NCI-H1694 (cell line): Measurements from ENCODE around the gene NCEH1.

Source experiments
- DNase-seq: peaks from one replicate; lab custom pipeline; 2025; lab: John Stamatoyannopoulos, UW

The NCEH1 gene

GRCh38 chr3:172643506-172644179 lies 67.2 kb downstream of the NCEH1 start:
- DNase-seq, result no peak

- DNase-seq, result no peak
Measured at GRCh38 chr3:172641291-172641690, 69.6 kb downstream of the NCEH1 start.

DNA sequence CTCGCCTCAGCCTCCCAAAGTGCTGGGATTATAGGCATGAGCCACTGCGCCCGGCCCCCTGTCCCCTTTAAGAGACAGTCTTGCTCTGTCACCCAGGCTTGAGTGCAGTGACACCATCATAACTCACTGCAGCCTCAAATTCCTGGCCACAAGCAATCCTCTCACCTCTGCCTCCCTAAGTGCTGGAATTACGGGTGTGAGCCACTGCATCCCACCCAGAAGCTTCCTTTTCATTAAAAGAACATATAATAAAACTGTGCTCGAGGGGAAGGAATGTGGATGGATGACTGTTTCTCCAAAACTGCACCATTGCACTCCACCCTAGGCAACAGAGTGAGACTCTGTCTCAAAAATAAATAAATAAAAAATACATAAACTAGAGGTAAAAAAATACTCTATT lies 70.1 kb downstream of the NCEH1 start:
- DNase-seq, result no peak

DNA sequence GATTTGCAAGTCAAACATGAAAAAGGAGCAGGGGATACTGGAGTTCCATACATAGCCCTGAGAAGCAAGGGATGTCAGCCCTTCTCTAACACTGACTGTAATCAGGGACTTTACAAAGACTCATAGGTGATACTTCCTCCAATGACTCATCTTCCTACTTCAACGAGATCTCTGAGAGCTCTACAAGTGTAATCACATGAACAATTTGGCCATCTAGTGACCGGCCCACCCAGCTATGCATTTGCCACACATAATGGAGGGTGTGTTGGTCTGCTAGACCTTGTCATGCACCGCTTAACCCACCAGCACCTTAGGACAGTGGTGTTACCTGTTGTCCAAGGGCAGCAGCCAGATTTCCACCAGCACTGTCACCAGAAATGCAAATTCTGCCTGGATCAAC lies 75.3 kb downstream of the NCEH1 start:
- DNase-seq, result no peak

GRCh38 chr3:172634948-172635347 lies 75.9 kb downstream of the NCEH1 start:
- no peak for DNase-seq

DNA sequence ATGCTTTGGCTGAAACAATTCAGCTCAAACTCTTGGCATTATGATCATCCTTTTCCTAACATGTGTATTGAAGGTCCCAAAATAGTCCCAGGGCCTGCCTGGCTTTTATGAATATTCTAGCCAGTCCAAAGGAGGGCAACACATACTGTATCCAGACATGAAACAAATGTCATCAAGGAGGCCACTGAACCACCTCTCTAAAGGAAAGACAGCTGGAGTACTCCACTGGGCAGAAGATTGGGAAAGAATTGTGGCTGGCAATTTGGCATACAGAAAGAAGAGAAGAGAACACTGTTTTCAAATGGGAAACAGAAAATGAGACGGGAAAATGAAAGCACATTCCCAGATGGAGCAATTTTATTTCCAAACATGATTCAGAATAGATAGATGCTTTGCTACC lies 80.6 kb downstream of the NCEH1 start:
- DNase-seq, result no peak

GRCh38 chr3:172629470-172629869 lies 81.4 kb downstream of the NCEH1 start:
- DNase-seq, result no peak

GRCh38 chr3:172627057-172627809 lies 83.6 kb downstream of the NCEH1 start:
- DNase-seq, result no peak

- DNase-seq, result no peak
Measured at GRCh38 chr3:172626021-172626640, 84.7 kb downstream of the NCEH1 start.

DNA sequence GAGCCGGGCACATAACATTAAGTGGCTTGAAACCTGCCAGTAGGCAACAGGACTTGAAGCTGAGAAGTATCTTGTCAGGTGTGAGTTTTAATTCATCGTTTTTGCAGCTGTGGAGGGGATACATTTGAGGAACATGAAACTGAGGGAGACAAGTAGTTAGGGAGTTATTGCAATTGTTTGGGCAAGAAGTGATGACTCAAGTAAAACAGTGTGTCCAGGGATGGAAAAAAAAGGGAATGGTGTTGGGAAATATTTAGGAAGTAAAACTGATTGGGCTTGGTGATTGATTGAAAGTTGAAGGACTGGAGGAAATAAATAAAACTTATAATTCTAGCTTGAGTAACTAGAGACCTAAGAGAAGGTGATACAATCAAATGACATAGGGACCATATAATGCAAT lies 85.5 kb downstream of the NCEH1 start:
- no peak for DNase-seq

GRCh38 chr3:172624999-172625398 lies 85.9 kb downstream of the NCEH1 start:
- DNase-seq, result no peak

DNA sequence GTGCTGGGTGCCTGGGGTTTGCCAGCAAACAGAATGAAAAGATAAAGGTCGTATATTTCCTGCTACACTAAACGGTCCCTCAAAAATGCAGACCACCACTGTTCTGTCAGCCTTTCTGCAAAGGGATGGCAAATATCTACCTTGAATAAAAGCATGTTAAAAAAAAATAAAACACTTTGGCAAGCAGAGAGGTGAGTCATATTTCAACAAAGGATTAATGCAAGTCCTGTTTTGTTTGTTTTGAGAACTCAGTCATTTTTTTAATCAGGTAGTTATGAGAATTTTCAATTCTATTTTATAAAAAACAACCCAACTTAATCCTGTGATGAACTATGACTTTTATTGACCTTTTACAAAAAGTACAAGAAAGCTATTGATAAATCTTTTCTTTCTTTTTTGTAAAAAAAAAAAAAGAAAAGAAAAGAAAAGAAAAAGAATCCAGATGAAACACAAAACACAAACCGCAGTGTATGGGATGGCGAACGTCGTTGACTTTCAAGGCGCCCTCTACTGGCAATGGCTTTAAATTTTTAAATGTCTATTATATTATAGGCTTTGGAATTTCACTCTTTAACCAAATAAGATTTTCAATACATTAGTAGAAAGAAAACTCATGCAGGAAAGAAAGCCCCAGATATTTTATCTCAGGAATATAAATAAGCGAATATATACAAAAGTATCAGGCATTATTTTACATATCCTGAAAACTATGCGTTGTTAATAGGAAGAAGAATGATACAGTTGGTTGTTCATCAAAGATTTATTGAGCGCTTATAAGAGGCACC lies 87.8 kb downstream of the NCEH1 start:
- no peak for DNase-seq

DNA sequence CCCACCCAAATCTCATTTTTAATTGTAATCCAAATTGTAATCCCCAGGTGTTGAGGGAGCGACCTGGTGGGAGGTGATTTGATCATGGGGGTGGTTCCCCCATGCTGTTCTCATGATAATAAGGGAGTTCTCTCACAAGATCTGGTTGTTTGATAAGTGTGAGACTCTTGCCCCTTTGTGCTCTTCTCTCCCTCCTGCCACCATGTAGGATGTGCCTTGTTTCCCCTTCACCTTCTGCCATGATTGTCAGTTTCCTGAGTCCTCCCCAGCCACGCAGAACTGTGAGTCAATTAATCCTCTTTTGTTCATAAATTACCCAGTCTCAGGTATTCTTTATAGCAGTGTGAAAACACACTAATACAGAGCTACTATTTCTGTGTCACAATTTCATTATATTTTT lies 88.7 kb downstream of the NCEH1 start:
- no peak for DNase-seq

- DNase-seq, result no peak
Measured at GRCh38 chr3:172617976-172618375, 92.9 kb downstream of the NCEH1 start.

- no peak for DNase-seq
Measured at GRCh38 chr3:172617013-172617706, 93.7 kb downstream of the NCEH1 start.

GRCh38 chr3:172616031-172616461 lies 94.8 kb downstream of the NCEH1 start:
- DNase-seq, result no peak

GRCh38 chr3:172615296-172615695 lies 95.6 kb downstream of the NCEH1 start:
- no peak for DNase-seq

DNA sequence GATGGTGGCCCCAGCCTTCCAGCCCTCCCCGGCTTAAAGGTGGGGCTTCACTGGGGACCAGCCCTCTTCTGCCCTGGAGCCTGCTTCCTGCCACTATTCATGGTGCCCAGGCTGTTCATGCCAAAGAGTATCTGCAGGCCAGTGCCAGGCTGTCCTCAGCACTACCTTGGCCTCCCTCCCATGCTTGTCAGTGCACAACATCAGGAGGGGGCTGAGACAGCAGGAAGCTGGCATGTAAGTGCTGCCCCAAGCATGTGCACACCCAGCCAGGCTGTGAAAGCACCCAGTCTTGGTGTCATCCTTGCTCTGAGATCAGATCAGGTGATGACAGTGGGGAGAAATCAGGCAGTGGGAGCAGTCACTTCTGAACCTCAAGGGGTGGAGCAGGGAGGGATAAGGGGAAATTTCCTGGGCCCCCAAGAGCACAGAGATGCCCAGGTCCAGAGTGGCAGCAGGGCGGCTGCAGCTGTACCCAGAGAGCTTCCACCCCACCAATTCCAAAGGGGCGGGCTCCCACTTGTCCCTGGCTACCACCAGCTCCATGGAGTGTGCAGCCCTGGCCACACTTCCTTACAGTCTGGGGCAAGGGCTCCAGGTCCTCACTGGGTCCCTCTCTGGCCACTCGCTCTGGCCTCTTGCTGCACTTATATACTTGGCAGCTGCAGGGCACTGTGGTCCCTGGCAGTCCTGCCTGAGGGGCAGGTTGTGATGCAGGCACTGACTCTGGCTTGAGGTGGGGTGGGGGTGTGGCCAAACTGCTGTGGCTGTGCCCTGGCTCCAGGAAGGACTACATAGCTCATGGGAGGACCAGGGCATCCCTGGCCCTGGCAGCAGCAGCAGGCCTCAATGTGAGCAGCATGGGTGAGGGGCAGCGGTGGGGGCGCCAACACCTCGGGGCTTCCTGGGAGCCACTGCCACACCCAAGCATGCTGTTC lies 96.3 kb downstream of the NCEH1 start:
- DNase-seq, result no peak

DNA sequence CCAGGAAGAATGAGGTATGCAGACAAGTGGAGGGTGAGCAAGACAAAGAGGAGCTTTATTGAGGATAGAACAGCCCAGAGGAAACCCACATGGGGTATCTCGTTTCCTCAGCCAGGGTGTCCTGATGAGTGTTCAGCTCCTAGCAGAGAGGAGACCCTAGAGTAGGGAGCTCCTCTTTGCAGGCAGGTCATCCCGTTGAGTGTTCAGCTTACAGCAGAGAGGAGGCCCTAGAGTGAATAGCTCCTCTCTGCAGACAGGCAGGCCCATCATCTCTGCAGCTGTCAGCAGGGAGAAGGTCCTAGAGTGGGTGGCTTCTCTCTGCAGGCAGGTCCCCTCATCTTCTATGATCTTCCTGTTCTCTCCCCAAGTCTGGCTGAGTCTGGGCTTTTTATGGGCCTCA lies 97.0 kb downstream of the NCEH1 start:
- DNase-seq, result no peak

- DNase-seq, result no peak
Measured at GRCh38 chr3:172612871-172613678, 97.8 kb downstream of the NCEH1 start.
